Measurements from ENCODE around the gene TBX20.
"Not testable (repeated sequence)": the region's sequence is repeated elsewhere in the genome, so short reads cannot be mapped to it uniquely, and the experiment has no call there.

GRCh38 chr7:35167158-35167557, 86.7 kb downstream of the TBX20 start:
- not testable (repeated sequence) for TF ChIP-seq POLR2AphosphoS5, CTCF (IDR thresholded peaks at IDR 0.05)
